Activated CD8-positive, alpha-beta T cell treated with anti-CD3 and anti-CD28 coated beads for 36 hours (primary cell): ENCODE results near the gene MAGEF1. TPM values are rescaled to one million over a fixed set of nuclear protein-coding genes. Genes with fewer than 3 reads are reported as not detected.
"Not testable (repeated sequence)": the region's sequence is repeated elsewhere in the genome, so short reads cannot be mapped to it uniquely, and the experiment has no call there.

Experiments used
- ATAC-seq: fragments of 200-7000 bp; cut with Tn5 transposase; one replicate; pipeline ENCODE4 v1.10.0; 2021; ENCODE audit warnings: mild to moderate bottlenecking, moderate library complexity
- CTCF ChIA-PET: fragments of 350-600 bp; sonication (Branson Sonifier 250); formaldehyde crosslinking; loops from one replicate; lab custom pipeline; 2021; ENCODE audit warnings: antibody characterized with exemption; lab: Charles Lee
- POLR2A ChIA-PET: fragments of 350-600 bp; sonication (Branson Sonifier 250); formaldehyde crosslinking; loops from one replicate; lab custom pipeline; 2021; ENCODE audit warnings: antibody characterized with exemption; lab: Charles Lee
- DNase-seq: peaks from one replicate; pipeline ENCODE4 v3.0.0-alpha.2; 2020
- H3K27ac Mint-ChIP-seq: one replicate; pipeline ENCODE4 v1.8.0; 2021; ENCODE audit warnings: mild to moderate bottlenecking, mixed read lengths
- H3K27me3 Mint-ChIP-seq: one replicate; pipeline ENCODE4 v1.8.0; 2021; ENCODE audit warnings: mixed read lengths
- H3K36me3 Mint-ChIP-seq: one replicate; pipeline ENCODE4 v1.8.0; 2021; ENCODE audit warnings: low read depth, mixed read lengths
- H3K4me1 Mint-ChIP-seq: one replicate; pipeline ENCODE4 v1.8.0; 2021; ENCODE audit warnings: low read depth, mixed read lengths
- H3K4me3 Mint-ChIP-seq: one replicate; pipeline ENCODE4 v1.8.0; 2021; ENCODE audit warnings: mild to moderate bottlenecking, moderate library complexity, mixed read lengths
- H3K9me3 Mint-ChIP-seq: one replicate; pipeline ENCODE4 v1.8.0; 2021; ENCODE audit warnings: mixed read lengths
- intact Hi-C: fragments of 100-400 bp; cut with micrococcal nuclease; formaldehyde crosslinking; loops from one replicate; pipeline ENCODE4 v1.10.0; 2022
- total RNA-seq, 2 experiments: library from RNA; stranded (reverse); gene quantifications; one replicate each; pipeline ENCODE4 v1.2.3, GENCODE V29; 2021
- TF ChIP-seq, protein P1 (sequence below): fragments of 200-600 bp; IDR thresholded peaks from one replicate; pipeline ENCODE4 v1.8.0; 2022; ENCODE audit warnings: antibody characterized with exemption, mild to moderate bottlenecking

MAGEF1 gene
- total RNA-seq, 2 experiments from 2014 or later: 19.2 to 19.3 TPM

- TF ChIP-seq, protein P1, sequence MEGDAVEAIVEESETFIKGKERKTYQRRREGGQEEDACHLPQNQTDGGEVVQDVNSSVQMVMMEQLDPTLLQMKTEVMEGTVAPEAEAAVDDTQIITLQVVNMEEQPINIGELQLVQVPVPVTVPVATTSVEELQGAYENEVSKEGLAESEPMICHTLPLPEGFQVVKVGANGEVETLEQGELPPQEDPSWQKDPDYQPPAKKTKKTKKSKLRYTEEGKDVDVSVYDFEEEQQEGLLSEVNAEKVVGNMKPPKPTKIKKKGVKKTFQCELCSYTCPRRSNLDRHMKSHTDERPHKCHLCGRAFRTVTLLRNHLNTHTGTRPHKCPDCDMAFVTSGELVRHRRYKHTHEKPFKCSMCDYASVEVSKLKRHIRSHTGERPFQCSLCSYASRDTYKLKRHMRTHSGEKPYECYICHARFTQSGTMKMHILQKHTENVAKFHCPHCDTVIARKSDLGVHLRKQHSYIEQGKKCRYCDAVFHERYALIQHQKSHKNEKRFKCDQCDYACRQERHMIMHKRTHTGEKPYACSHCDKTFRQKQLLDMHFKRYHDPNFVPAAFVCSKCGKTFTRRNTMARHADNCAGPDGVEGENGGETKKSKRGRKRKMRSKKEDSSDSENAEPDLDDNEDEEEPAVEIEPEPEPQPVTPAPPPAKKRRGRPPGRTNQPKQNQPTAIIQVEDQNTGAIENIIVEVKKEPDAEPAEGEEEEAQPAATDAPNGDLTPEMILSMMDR: no peak
- intact Hi-C loops: no loop called here
- Mint-ChIP-seq H3K36me3 (no peaks in the 10 kb centered on the region), H3K27me3 (peaks cover 14% of the 10 kb centered on the region), H3K27ac (no peak overlapping the region), H3K4me3 (no peak overlapping the region), H3K9me3 (no peaks in the 10 kb centered on the region), H3K4me1 (no peaks in the 10 kb centered on the region)
- ATAC-seq: no peak
- no peak for DNase-seq
- POLR2A ChIA-PET: no interaction called here
- CTCF ChIA-PET: interaction anchor here (1.4 to 4.3 kb wide), 3 partner anchors 12 to 171 kb away, joined by 4 to 15 read pairs (median 8); partner anchors contain the start of gene EPHB3
These were observed 20.1 kb upstream of the MAGEF1 start for GRCh38 chr3:184731786-184732537.

GRCh38 chr3:184730924-184731323 lies 19.1 kb upstream of the MAGEF1 start:
- POLR2A ChIA-PET: no interaction called here
- CTCF ChIA-PET: interaction anchor here (4.3 kb wide), 1 partner anchor 170 kb away, joined by 15 read pairs; the partner anchor contains the start of gene EPHB3
- TF ChIP-seq, protein P1: no peak
- Mint-ChIP-seq H3K9me3 (no peaks in the 10 kb centered on the region), H3K4me1 (no peaks in the 10 kb centered on the region), H3K4me3 (no peak overlapping the region), H3K27me3 (peaks cover 14% of the 10 kb centered on the region), H3K27ac (no peak overlapping the region), H3K36me3 (no peaks in the 10 kb centered on the region)
- intact Hi-C loops: no loop called here
- DNase-seq (no peak), ATAC-seq (no peak)

DNA sequence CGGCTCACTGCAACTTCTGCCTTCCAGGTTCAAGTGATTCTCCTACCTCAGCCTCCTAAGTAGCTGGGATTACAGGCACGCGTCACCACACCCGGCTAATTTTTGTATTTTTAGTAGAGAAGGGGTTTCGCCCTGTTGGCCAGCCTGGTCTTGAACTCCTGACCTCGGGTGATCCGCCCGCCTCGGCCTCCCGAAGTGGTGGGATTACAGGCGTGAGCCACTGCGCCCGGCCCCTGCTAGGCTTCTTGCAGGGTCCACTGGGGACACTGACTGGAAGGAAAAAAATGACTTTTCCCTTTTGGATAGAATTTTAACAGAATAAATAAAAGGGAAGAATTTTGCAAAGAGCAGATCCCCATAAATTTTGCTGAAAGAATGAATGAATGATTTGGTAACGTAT lies 17.3 kb upstream of the MAGEF1 start:
- POLR2A ChIA-PET, H3K27ac Mint-ChIP-seq, H3K9me3 Mint-ChIP-seq, H3K4me3 Mint-ChIP-seq, intact Hi-C loops, H3K4me1 Mint-ChIP-seq, DNase-seq, H3K36me3 Mint-ChIP-seq, ATAC-seq: not testable (repeated sequence)
- CTCF ChIA-PET: interaction anchor here (4.3 kb wide), 1 partner anchor 168 kb away, joined by 15 read pairs; the partner anchor contains the start of gene EPHB3
- peaks cover 10% of the 10 kb centered on the region for H3K27me3 Mint-ChIP-seq

GRCh38 chr3:184728010-184728527 lies 16.2 kb upstream of the MAGEF1 start:
- TF ChIP-seq, protein P1: no peak
- Mint-ChIP-seq H3K36me3 (no peaks in the 10 kb centered on the region), H3K4me1 (no peaks in the 10 kb centered on the region), H3K27me3 (peaks cover 10% of the 10 kb centered on the region), H3K27ac (no peak overlapping the region), H3K9me3 (no peaks in the 10 kb centered on the region), H3K4me3 (no peak overlapping the region)
- CTCF ChIA-PET: interaction anchor here (4.3 kb wide), 1 partner anchor 167 kb away, joined by 15 read pairs; the partner anchor contains the start of gene EPHB3
- POLR2A ChIA-PET: no interaction called here
- intact Hi-C loops: no loop called here
- DNase-seq: no peak
- ATAC-seq: no peak

- ChIA-PET POLR2A (interaction anchor here (1.2 kb wide), 1 partner anchor 167 kb away, joined by 3 read pairs; no protein-coding TSS in a partner anchor), CTCF (interaction anchor here (0.6 to 4.8 kb wide), 18 partner anchors 9 to 942 kb away, joined by 3 to 15 read pairs (median 4); partner anchors contain the start of gene EPHB3)
- Mint-ChIP-seq H3K9me3 (no peaks in the 10 kb centered on the region), H3K27ac (no peak overlapping the region), H3K36me3 (no peaks in the 10 kb centered on the region), H3K27me3 (peaks cover 10% of the 10 kb centered on the region), H3K4me1 (no peaks in the 10 kb centered on the region), H3K4me3 (no peak overlapping the region)
- DNase-seq (peak; percentile 70), ATAC-seq (peak; percentile 87)
- intact Hi-C loops: no loop called here
- TF ChIP-seq, protein P1: peak; percentile 66
These were observed 15.6 kb upstream of the MAGEF1 start for GRCh38 chr3:184727357-184728009.
